NCI-H1417 treated with DMSO at 0.1 percent for 48 hours (cell line): ENCODE measurements around the gene C3orf80.
"Not testable (repeated sequence)": the region's sequence is repeated elsewhere in the genome, so short reads cannot be mapped to it uniquely, and the experiment has no call there.

Experiments
- DNase-seq: peaks from one replicate; lab custom pipeline; 2025; lab: John Stamatoyannopoulos, UW

The C3orf80 gene

GRCh38 chr3:160213191-160213590 is 12.0 kb upstream of the C3orf80 start:
- DNase-seq: no peak

GRCh38 chr3:160217675-160218074 is 7.5 kb upstream of the C3orf80 start:
- DNase-seq: no peak

GRCh38 chr3:160218136-160218535 is 7.1 kb upstream of the C3orf80 start:
- DNase-seq: no peak

- DNase-seq: no peak
These were observed 5.2 kb upstream of the C3orf80 start for GRCh38 chr3:160220038-160220437.

GRCh38 chr3:160221019-160221418 is 4.2 kb upstream of the C3orf80 start:
- no peak for DNase-seq

- no peak for DNase-seq
These were observed 966 bp upstream of the C3orf80 start for GRCh38 chr3:160224256-160224655.

GRCh38 chr3:160224811-160225175 is 429 bp upstream of the C3orf80 start:
- DNase-seq: no peak

GRCh38 chr3:160226026-160226907 is 1.0 kb downstream of the C3orf80 start:
- DNase-seq: no peak

- no peak for DNase-seq
These were observed 2.2 kb downstream of the C3orf80 start for GRCh38 chr3:160227419-160227818.

- no peak for DNase-seq
These were observed 6.8 kb downstream of the C3orf80 start for GRCh38 chr3:160232014-160232413.

GRCh38 chr3:160240719-160241118 is 15.5 kb downstream of the C3orf80 start:
- DNase-seq: not testable (repeated sequence)

- DNase-seq: no peak
These were observed 20.1 kb downstream of the C3orf80 start for GRCh38 chr3:160245261-160245800.

- DNase-seq: no peak
These were observed 22.5 kb downstream of the C3orf80 start for GRCh38 chr3:160247766-160248165.

GRCh38 chr3:160253298-160253697 is 28.1 kb downstream of the C3orf80 start:
- DNase-seq: no peak

GRCh38 chr3:160257606-160258005 is 32.4 kb downstream of the C3orf80 start:
- no peak for DNase-seq

GRCh38 chr3:160259589-160259988 is 34.4 kb downstream of the C3orf80 start:
- no peak for DNase-seq

GRCh38 chr3:160260587-160261270 is 35.5 kb downstream of the C3orf80 start:
- DNase-seq: no peak

GRCh38 chr3:160265088-160265487 is 39.9 kb downstream of the C3orf80 start:
- DNase-seq: peak; percentile 34
